Measurements from ENCODE around the gene RIPOR3.

- TF ChIP-seq, protein P1, sequence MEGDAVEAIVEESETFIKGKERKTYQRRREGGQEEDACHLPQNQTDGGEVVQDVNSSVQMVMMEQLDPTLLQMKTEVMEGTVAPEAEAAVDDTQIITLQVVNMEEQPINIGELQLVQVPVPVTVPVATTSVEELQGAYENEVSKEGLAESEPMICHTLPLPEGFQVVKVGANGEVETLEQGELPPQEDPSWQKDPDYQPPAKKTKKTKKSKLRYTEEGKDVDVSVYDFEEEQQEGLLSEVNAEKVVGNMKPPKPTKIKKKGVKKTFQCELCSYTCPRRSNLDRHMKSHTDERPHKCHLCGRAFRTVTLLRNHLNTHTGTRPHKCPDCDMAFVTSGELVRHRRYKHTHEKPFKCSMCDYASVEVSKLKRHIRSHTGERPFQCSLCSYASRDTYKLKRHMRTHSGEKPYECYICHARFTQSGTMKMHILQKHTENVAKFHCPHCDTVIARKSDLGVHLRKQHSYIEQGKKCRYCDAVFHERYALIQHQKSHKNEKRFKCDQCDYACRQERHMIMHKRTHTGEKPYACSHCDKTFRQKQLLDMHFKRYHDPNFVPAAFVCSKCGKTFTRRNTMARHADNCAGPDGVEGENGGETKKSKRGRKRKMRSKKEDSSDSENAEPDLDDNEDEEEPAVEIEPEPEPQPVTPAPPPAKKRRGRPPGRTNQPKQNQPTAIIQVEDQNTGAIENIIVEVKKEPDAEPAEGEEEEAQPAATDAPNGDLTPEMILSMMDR (IDR thresholded peaks at IDR 0.05; ENCODE audit: low read depth, low read length) = no peak
- no peak for TF ChIP-seq EZH2phosphoT487 (IDR thresholded peaks at IDR 0.05; ENCODE audit: low read depth)
Measured at GRCh38 chr20:50645253-50646068, 45.9 kb downstream of the RIPOR3 start.

Data from OCI-LY3 (cell line).